ENCODE results near the gene NLK.

- no peak for TF ChIP-seq FOXM1 (IDR thresholded peaks at IDR 0.05; ENCODE audit: borderline replicate concordance)
- TF ChIP-seq SUZ12 (IDR thresholded peaks at IDR 0.05), result no peak
- no peak for TF ChIP-seq BHLHE40 (IDR thresholded peaks at IDR 0.05; ENCODE audit: borderline replicate concordance)
- no peak for TF ChIP-seq FOXA1 (IDR thresholded peaks at IDR 0.05)
- TF ChIP-seq, protein P1, sequence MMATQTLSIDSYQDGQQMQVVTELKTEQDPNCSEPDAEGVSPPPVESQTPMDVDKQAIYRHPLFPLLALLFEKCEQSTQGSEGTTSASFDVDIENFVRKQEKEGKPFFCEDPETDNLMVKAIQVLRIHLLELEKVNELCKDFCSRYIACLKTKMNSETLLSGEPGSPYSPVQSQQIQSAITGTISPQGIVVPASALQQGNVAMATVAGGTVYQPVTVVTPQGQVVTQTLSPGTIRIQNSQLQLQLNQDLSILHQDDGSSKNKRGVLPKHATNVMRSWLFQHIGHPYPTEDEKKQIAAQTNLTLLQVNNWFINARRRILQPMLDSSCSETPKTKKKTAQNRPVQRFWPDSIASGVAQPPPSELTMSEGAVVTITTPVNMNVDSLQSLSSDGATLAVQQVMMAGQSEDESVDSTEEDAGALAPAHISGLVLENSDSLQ (IDR thresholded peaks at IDR 0.05), result no peak
- TF ChIP-seq L3MBTL2 (conservative IDR thresholded peaks at IDR 0.05), result no peak
Observed at GRCh38 chr17:28169621-28170349, 127.3 kb downstream of the NLK start.

All from HEK293T (cell line).